ENCODE measurements around the gene LBP. TPM values are rescaled to one million over a fixed set of nuclear protein-coding genes. Genes with fewer than 3 reads are reported as not detected.
A peak's percentile ranks its signal among the peaks of the same experiment; 100 is the strongest.
"Not testable (repeated sequence)": the region's sequence is repeated elsewhere in the genome, so short reads cannot be mapped to it uniquely, and the experiment has no call there.

The LBP gene
- total RNA-seq, 2 experiments from 2014 or later, result not detected

DNA sequence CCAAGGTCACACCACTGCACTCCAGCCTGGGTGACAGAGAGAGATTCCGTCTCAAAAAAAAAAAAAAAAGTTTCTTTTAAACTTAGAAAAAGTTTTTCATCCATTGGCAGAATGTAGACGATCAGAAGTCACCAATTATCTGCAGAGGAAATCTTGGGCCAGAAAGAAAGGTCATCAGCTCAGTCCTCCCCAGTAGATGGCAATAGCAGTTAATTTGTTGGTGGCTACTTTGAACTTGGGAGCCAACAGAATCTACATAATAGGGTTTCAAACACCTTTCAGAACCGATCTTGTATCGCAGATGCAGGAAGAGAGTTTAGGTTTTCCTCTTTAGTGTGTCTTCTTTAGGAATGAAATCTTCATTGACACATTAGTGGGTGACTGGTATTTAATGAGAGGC, 41.7 kb downstream of the LBP start:
- Mint-ChIP-seq H3K27me3 (peaks cover 6% of the 10 kb centered on the region), H3K4me1 (no peaks in the 10 kb centered on the region), H3K27ac (no peak overlapping the region), H3K36me3 (no peaks in the 10 kb centered on the region), H3K9me3 (peaks cover 6% of the 10 kb centered on the region), H3K4me3 (no peak overlapping the region)
- no peak for DNase-seq

DNA sequence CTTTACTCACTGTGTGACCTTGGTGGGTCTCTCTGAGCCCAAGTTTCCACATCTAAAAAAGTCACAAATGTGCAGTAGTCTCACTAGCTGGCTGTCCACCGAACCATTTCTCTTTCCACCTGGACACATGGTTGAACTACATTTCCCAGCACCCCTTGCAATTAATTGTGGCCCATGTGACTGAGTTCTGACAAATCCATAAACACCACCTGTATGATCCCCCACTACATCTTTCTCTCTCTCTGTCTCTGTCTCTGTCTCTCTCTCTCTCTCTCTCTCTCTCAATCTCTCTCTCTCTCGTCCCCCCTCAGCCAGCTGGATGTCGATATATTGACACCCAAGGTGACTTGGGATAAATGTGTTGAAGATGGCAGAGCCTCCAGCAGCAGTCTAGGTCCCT, 46.1 kb downstream of the LBP start:
- H3K9me3 Mint-ChIP-seq, result peaks cover 6% of the 10 kb centered on the region
- no peaks in the 10 kb centered on the region for H3K36me3 Mint-ChIP-seq

DNA sequence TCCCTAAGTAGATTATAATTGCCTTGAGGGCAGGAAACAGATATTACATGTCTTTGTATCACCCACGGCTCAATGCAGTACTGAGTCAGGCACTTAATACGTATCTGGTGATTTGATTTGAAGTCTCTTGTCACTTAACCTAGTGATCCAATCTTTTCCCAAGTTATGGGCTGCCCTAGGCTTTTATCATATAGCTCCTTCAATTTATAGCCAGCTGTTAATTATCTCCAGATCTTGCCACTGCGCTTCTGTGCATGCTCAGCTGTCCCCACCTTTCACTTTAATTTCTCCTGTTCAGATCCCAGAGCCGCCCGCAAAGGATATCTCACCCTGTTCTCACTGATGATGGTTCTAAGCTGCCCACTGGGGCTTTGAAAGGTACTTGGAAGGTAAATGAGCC, 47.0 kb downstream of the LBP start:
- H3K4me3 Mint-ChIP-seq, result no peak overlapping the region
- no peak for DNase-seq
- H3K36me3 Mint-ChIP-seq, result no peaks in the 10 kb centered on the region
- peaks cover 6% of the 10 kb centered on the region for H3K9me3 Mint-ChIP-seq
- no peak overlapping the region for H3K27ac Mint-ChIP-seq
- no peaks in the 10 kb centered on the region for H3K4me1 Mint-ChIP-seq
- H3K27me3 Mint-ChIP-seq, result peaks cover 16% of the 10 kb centered on the region

More for the DNA sequence above, 46.1 kb downstream of the LBP start:
- Mint-ChIP-seq H3K27ac (no peak overlapping the region), H3K4me3 (no peak overlapping the region), H3K27me3 (peaks cover 16% of the 10 kb centered on the region), H3K4me1 (no peaks in the 10 kb centered on the region)
- no peak for DNase-seq

DNA sequence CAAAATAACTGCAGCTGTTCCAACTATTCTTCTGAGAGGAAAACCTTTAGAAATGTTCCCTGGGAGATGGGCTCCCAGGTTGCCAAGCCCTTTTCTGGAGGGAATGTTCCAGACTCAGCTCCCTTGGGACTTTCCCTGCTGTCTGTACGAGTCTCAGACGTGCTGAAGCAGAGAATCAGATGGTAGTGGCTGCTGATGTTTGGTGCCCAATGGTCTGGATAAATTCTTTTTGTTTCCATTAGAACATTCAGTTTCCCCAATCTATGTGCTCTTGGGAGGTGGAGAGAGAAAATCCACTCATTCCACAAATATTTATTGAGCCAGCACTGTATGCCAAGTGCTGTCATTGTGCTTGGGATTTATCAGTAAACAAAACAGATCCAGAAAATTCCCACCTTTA, 48.9 kb downstream of the LBP start:
- Mint-ChIP-seq H3K9me3 (no peaks in the 10 kb centered on the region), H3K36me3 (no peaks in the 10 kb centered on the region), H3K4me1 (no peaks in the 10 kb centered on the region), H3K4me3 (no peak overlapping the region), H3K27me3 (peaks cover 12% of the 10 kb centered on the region), H3K27ac (no peak overlapping the region)
- no peak for DNase-seq

DNA sequence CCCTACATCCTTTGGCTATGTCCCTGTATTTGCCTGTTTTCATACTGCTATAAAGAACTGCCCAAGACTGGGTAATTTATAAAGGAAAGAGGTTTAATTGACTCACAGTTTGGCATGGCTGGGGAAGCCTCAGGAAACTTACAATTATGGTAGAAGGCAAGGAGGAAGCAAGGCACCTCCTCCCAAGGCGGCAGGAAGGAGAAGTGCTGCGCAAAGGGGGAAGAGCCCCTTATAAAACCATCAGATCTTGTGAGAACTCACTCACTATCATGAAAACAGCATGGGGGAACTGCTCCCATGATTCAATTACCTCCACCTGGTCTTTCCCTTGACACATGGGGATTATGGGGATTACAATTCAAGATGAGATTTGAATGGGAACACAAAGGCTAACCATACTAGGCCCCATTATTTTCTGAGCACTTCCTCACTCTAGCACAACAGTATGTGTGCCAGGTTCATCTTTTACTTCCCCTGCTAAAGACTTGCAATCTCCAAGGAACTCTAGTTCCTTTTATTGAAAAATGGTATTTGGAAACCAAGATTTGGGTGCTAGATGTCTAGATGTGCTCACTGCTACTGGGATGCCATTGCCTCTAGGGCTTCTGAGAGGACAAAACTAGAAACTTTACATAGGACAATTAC, 49.6 kb downstream of the LBP start:
- H3K27me3 Mint-ChIP-seq, result peaks cover 12% of the 10 kb centered on the region
- H3K4me1 Mint-ChIP-seq, H3K4me3 Mint-ChIP-seq, H3K36me3 Mint-ChIP-seq, H3K9me3 Mint-ChIP-seq, DNase-seq, H3K27ac Mint-ChIP-seq: not testable (repeated sequence)

DNA sequence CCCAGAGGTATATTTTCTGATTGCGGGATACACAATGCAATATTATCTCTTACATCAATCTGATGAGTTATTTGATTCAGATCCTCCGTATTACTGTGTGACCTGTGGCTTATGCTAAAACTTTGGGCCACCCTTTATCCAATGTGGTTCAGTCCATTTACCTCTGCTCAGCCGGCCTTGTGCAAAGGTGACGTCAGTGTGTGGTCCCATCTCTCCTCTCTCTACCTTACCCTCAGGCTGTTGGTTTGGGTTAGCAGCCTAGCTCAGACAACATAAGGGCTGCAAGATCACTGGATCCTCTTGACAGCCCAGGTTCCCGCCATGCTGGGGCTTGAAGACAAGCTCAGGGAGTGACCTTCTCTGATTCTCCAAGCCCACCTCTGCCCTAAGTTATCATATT, 55.8 kb downstream of the LBP start:
- Mint-ChIP-seq H3K27ac (no peak overlapping the region), H3K27me3 (no peaks in the 10 kb centered on the region), H3K4me3 (no peak overlapping the region), H3K4me1 (no peaks in the 10 kb centered on the region), H3K36me3 (peaks cover 17% of the 10 kb centered on the region), H3K9me3 (no peaks in the 10 kb centered on the region)
- no peak for DNase-seq

DNA sequence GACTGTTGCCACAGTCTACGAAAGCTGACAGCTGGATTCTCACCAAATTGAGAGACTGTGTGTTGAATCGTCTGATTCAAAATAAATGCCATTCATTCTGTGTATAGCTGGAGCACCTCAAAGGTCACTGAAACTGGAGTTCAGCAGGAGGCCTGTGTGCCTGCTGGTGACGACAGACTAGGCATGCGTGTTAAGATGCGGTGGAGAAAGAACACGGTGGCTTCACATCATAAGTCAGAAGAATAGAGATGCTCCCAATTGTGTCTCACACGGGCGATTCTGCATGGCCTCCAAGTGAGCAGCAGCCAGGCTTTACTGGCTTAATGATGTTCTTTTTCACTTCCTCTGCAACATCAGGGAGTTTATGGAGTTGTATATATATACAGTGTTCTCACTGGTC, 56.5 kb downstream of the LBP start:
- no peaks in the 10 kb centered on the region for H3K4me1 Mint-ChIP-seq
- no peak overlapping the region for H3K4me3 Mint-ChIP-seq
- peaks cover 22% of the 10 kb centered on the region for H3K36me3 Mint-ChIP-seq
- H3K9me3 Mint-ChIP-seq, result no peaks in the 10 kb centered on the region
- H3K27ac Mint-ChIP-seq, result no peak overlapping the region
- DNase-seq, result no peak
- H3K27me3 Mint-ChIP-seq, result no peaks in the 10 kb centered on the region

DNA sequence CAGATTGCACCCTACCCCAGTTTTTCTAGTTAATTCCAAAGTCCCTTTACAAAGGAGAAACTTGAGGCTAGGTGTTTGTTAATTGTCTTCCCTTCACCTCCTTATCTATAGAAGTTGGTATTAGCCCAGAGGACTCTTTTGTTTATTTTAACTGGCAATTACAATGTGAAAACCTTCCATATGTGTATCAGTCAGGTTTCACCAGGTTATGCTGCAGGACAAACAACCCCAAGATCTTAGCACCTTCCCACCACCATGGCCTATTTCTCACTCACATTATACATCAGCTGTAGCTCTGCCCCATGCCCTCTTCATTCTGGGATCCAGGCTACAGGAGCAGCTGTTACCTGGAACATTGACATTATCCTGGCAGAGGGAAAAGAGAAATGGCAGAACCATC, 57.7 kb downstream of the LBP start:
- Mint-ChIP-seq H3K27me3 (no peaks in the 10 kb centered on the region), H3K36me3 (peaks cover 32% of the 10 kb centered on the region)

DNA sequence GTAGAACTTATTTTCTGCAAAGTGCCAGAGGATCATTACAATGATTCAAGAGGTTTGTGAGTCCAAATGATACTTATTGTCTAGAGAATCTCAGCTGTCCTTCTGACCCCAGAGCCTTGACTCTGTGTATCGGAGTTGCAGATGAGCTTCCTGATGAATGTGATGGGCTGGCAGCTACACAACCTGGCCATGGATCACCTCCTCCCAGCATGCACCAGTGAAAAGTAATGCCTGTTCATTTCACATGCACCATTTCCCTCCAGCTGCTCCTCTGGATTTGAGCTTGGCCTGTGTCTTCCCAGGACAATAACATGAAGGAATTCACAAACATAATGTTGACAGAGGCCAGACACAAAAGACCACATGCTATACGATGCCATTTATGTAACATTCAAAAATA, 58.9 kb downstream of the LBP start:
- H3K4me1 Mint-ChIP-seq, result no peaks in the 10 kb centered on the region
- no peaks in the 10 kb centered on the region for H3K27me3 Mint-ChIP-seq
- no peak overlapping the region for H3K4me3 Mint-ChIP-seq
- no peaks in the 10 kb centered on the region for H3K9me3 Mint-ChIP-seq
- H3K36me3 Mint-ChIP-seq, result peaks cover 34% of the 10 kb centered on the region
- no peak for DNase-seq
- H3K27ac Mint-ChIP-seq, result no peak overlapping the region

More for the DNA sequence above, 57.7 kb downstream of the LBP start:
- DNase-seq, result no peak
- Mint-ChIP-seq H3K4me3 (no peak overlapping the region), H3K9me3 (no peaks in the 10 kb centered on the region), H3K4me1 (no peaks in the 10 kb centered on the region), H3K27ac (no peak overlapping the region)

DNA sequence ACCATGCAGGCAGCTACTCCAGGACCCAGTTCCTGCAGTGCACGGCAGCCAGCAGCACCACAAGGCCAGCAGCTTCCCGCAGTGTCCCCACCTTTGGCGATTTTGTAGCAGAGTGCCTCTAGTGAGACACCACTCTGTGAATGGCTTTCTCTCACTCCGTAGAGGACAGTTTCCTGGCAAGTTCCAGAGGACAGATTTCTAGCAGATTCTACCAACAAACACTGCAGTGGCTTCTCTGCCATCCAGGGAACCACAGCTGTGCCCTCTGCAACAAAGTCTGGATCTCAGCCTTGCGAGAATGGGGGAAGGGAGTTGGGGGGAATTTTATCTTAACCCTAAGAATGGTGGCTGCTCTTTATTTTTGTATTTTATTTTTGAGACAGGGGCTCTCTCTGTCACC, 60.2 kb downstream of the LBP start:
- no peaks in the 10 kb centered on the region for H3K27me3 Mint-ChIP-seq
- H3K27ac Mint-ChIP-seq, result no peak overlapping the region
- H3K4me1 Mint-ChIP-seq, result no peaks in the 10 kb centered on the region
- no peak for DNase-seq
- no peaks in the 10 kb centered on the region for H3K9me3 Mint-ChIP-seq
- no peak overlapping the region for H3K4me3 Mint-ChIP-seq
- peaks cover 42% of the 10 kb centered on the region for H3K36me3 Mint-ChIP-seq

DNA sequence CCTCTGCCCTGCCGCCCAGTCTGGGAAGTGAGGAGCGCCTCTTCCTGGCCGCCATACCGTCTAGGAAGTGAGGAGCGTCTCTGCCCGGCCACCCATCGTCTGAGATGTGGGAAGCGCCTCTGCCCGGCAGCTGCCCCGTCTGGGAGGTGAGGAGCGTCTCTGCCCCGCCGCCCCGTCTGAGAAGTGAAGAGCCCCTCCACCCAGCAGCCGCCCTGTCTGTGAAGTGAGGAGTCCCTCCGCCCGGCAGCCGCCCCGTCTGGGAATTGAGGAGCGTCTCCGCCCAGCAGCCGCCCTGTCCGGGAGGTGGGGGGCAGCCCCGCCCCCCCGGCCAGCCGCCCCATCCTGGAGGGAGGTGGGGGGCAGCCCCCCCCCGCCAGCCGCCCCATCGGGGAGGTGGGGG, 61.0 kb downstream of the LBP start:
- no peak overlapping the region for H3K4me3 Mint-ChIP-seq
- H3K27ac Mint-ChIP-seq, result no peak overlapping the region
- H3K4me1 Mint-ChIP-seq, result no peaks in the 10 kb centered on the region
- peaks cover 47% of the 10 kb centered on the region for H3K36me3 Mint-ChIP-seq
- H3K9me3 Mint-ChIP-seq, result no peaks in the 10 kb centered on the region
- DNase-seq, result no peak
- H3K27me3 Mint-ChIP-seq, result no peaks in the 10 kb centered on the region

DNA sequence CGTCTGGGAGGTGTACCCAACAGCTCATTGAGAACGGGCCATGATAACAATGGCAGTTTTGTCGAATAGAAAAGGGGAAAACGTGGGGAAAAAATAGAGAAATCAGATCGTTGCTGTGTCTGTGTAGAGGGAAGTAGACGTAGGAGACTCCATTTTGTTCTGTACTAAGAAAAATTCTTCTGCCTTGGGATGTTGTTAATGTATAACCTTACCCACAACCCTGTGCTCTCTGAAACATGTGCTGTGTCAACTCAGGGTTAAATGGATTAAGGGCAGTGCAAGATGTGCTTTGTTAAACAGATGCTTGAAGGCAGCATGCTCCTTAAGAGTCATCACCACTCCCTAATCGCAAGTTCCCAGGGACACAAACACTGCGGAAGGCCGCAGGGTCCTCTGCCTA, 61.5 kb downstream of the LBP start:
- H3K4me3 Mint-ChIP-seq, H3K27ac Mint-ChIP-seq, DNase-seq, H3K9me3 Mint-ChIP-seq, H3K4me1 Mint-ChIP-seq, H3K27me3 Mint-ChIP-seq: not testable (repeated sequence)
- H3K36me3 Mint-ChIP-seq, result peaks cover 51% of the 10 kb centered on the region

DNA sequence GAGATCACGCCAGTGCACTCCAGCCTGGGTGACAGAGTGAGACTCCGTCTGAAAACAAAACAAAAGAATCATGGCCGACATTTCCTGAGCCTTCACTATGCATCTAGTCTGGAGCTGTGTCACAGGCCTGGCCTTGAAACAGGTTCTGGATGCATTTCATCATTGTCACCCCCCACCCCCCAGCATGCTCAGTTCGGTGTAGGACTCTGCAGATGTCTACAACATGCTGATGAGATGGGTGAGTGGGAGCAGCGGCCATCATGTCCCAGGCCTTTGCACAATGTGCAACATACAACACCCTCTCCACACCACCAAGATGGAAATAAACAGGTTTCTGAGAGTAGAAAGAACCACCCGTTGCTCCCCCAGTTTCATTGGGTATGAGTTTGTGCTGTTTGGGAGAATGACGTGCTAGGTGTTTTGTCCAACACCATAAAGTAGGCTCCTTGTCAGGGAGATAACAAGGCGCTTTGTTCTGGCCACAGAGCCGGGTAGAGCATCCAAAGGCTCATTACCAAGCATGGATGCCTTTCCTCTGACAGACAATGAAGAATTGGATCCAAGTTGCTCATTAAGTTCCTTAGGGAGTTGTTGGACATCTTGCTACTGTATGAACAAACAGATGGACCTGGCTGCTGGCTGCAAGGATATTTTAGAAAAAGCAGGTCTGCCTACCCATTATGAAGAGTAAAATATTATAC, 66.7 kb downstream of the LBP start:
- Mint-ChIP-seq H3K4me1 (no peaks in the 10 kb centered on the region), H3K27me3 (no peaks in the 10 kb centered on the region), H3K9me3 (no peaks in the 10 kb centered on the region), H3K4me3 (no peak overlapping the region), H3K27ac (no peak overlapping the region), H3K36me3 (peaks cover 52% of the 10 kb centered on the region)
- no peak for DNase-seq

DNA sequence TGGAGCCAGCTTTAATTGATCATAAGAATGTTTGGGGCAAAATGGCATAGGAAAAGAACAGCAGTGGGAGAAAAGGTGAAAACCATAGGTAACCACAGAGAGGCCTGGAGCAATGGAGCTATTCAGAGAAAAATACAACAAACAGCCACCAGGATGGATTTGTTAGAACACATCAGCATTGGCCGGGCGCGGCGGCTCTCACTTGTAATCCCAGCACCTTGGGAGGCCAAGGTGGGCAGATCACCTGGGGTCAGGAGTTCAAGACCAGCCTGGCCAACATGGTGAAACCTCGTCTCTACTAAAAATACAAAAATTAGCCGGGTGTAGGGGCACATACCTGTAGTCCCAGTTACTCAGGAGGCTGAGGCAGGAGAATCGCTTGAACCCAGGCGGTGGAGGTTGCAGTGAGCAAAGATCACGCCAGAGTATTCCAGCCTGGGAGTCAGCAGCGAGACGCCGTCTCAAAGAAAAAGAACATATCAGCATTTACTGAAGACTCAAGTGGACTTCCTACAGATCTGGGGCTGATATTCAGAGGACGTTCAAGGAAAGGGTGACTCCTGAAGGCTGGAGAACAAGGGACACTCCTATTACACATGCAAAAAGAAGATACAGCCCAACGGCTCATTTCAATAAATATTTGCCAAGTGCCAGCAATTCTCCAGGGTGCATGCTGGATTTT, 68.6 kb downstream of the LBP start:
- Mint-ChIP-seq H3K36me3 (peaks cover 57% of the 10 kb centered on the region), H3K27me3 (no peaks in the 10 kb centered on the region), H3K27ac (no peak overlapping the region), H3K4me1 (peaks cover under 1% of the 10 kb centered on the region), H3K9me3 (no peaks in the 10 kb centered on the region), H3K4me3 (no peak overlapping the region)
- DNase-seq, result no peak

DNA sequence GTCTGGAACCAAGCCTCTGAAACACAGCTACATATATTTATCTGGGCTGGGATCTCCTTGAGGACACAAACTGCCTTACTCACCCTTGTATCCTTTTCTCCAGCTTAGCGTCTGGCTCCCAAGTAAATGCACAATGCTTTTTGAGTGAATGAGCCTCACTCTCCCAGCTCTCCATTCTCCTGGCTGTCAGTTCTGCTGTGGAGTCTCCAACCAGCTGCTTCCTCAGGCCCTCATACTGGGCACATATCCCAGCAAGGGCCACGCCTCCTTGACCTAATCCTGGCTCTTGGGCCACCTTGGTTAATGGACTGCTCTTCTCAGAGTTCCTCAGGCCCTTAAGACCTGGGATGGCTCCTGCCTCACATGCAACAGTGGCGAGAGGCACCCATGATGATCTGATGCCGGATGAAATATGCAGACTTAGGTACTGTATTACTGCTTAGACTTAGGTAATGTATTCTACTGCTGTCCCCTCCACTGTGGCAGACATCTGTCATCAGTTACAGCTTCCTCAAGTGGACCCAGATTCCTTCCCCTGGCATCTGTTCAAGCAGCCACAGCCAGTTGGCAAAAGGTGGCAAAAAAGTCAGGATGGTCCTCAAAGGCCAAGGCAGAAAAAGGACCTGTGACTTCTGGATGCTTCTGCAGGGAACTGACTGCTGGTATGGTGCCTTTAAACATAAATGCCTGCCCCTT, 72.4 kb downstream of the LBP start:
- H3K4me1 Mint-ChIP-seq, result peaks cover 8% of the 10 kb centered on the region
- peak overlapping the region; percentile 57 for H3K27ac Mint-ChIP-seq
- H3K9me3 Mint-ChIP-seq, result no peaks in the 10 kb centered on the region
- DNase-seq, result no peak
- H3K36me3 Mint-ChIP-seq, result peaks cover 70% of the 10 kb centered on the region
- H3K27me3 Mint-ChIP-seq, result no peaks in the 10 kb centered on the region
- no peak overlapping the region for H3K4me3 Mint-ChIP-seq

All from activated naive CD8-positive, alpha-beta T cell treated with anti-CD3 and anti-CD28 coated beads for 36 hours (primary cell).